OCI-LY7 (cell line): Measurements from ENCODE around the gene SNN. TPM values are rescaled to one million over a fixed set of nuclear protein-coding genes. Genes with fewer than 3 reads are reported as not detected.

Experiments
- BruUV-seq: library from RNA; stranded (reverse); fragments of 400-500 nt; replicated peaks from 2 replicates; lab custom pipeline; 2021; lab: Mats Ljungman, UMichigan
- CTCF ChIA-PET: fragments of 300-600 bp; sonication (Branson Sonifier 250); formaldehyde crosslinking; loops from one replicate; lab custom pipeline; 2022; ENCODE audit warnings: antibody characterized with exemption; ENCODE audit not compliant: unreplicated experiment; lab: Charles Lee
- POLR2A ChIA-PET: fragments of 300-600 bp; sonication (Branson Sonifier 250); formaldehyde crosslinking; loops from one replicate; lab custom pipeline; 2022; ENCODE audit warnings: antibody characterized with exemption; lab: Charles Lee
- DNase-seq: peaks from one replicate; pipeline ENCODE4 v3.0.0-alpha.2; 2015; ENCODE audit warnings: low spot score
- H2AFZ ChIP-seq: fragments of 200-600 bp; sonication (generic), shearing (Covaris generic); 2 replicates; pipeline ENCODE4 v1.6.1; 2014; ENCODE audit warnings: mild to moderate bottlenecking, antibody characterized with exemption, low read length, moderate library complexity
- H3K27ac ChIP-seq: fragments of 200-600 bp; sonication (generic); 2 replicates; pipeline ENCODE4 v1.5.1; 2014; ENCODE audit warnings: mixed run types, low read depth, mild to moderate bottlenecking, moderate library complexity, low read length, inconsistent platforms; ENCODE audit not compliant: poor library complexity, severe bottlenecking
- H3K36me3 ChIP-seq: fragments of 200-600 bp; sonication (generic); 2 replicates; pipeline ENCODE4 v1.6.1; 2014; ENCODE audit warnings: mild to moderate bottlenecking, antibody characterized with exemption, low read length, moderate library complexity, mixed read lengths; ENCODE audit not compliant: insufficient read depth
- H3K4me1 ChIP-seq: fragments of 200-600 bp; sonication (generic); 2 replicates; pipeline ENCODE4 v1.5.1; 2014; ENCODE audit warnings: mild to moderate bottlenecking, low read length; ENCODE audit not compliant: insufficient read depth, poor library complexity, severe bottlenecking
- H3K4me2 ChIP-seq: fragments of 200-600 bp; sonication (generic); 2 replicates; pipeline ENCODE4 v1.6.1; 2014; ENCODE audit warnings: mild to moderate bottlenecking, low read length
- H3K4me3 ChIP-seq: fragments of 200-600 bp; sonication (generic); 2 replicates; pipeline ENCODE4 v1.5.1; 2014; ENCODE audit warnings: mild to moderate bottlenecking, low read depth, low read length; ENCODE audit not compliant: poor library complexity, severe bottlenecking
- H3K79me2 ChIP-seq: fragments of 200-600 bp; sonication (generic); 2 replicates; pipeline ENCODE4 v1.6.1; 2016; ENCODE audit warnings: low read depth, mild to moderate bottlenecking, low read length, moderate library complexity, mixed read lengths; ENCODE audit not compliant: insufficient read depth
- H3K9me2 ChIP-seq: fragments of 200-600 bp; sonication (generic); 2 replicates; pipeline ENCODE4 v1.6.1; 2016; ENCODE audit warnings: mild to moderate bottlenecking, low read length, mixed read lengths; ENCODE audit not compliant: insufficient read depth
- H3K9me3 ChIP-seq: fragments of 200-600 bp; sonication (generic); 2 replicates; pipeline ENCODE4 v1.6.1; 2014; ENCODE audit warnings: mild to moderate bottlenecking, mixed run types, low read length, mixed read lengths
- H4K20me1 ChIP-seq: fragments of 200-600 bp; sonication (generic); 2 replicates; pipeline ENCODE4 v1.6.1; 2014; ENCODE audit warnings: mild to moderate bottlenecking, antibody characterized with exemption, low read length, moderate library complexity, mixed read lengths; ENCODE audit not compliant: insufficient read depth
- CTCF ChIP-seq: fragments of 200-600 bp; sonication (generic); conservative IDR thresholded peaks from 2 replicates; pipeline ENCODE4 v1.5.1; 2014; ENCODE audit warnings: mild to moderate bottlenecking, antibody characterized with exemption, low read length, moderate library complexity, mixed read lengths
- EZH2phosphoT487 ChIP-seq: fragments of 200-600 bp; sonication (generic); IDR thresholded peaks from 2 replicates; pipeline ENCODE4 v1.6.1; 2018; ENCODE audit warnings: low read depth, borderline replicate concordance, mild to moderate bottlenecking, mixed run types, antibody characterized with exemption, low read length, moderate library complexity, mixed read lengths
- intact Hi-C: fragments of 100-400 bp; cut with micrococcal nuclease; formaldehyde crosslinking; loops from one replicate; pipeline ENCODE4 v1.10.0; 2022; ENCODE audit not compliant: unreplicated experiment
- total RNA-seq, 2 experiments: library from RNA; depleted of rRNA in 1 of 2; stranded (reverse); fragments of >200 nt in 1 of 2; shearing (Covaris generic) in 1 of 2; gene quantifications; 2 replicates each; pipeline ENCODE4 v1.2.3, GENCODE V29; 2014 to 2022

The SNN gene
- total RNA-seq, 2 experiments from 2014 or later: 27.8 to 31.8 TPM

DNA sequence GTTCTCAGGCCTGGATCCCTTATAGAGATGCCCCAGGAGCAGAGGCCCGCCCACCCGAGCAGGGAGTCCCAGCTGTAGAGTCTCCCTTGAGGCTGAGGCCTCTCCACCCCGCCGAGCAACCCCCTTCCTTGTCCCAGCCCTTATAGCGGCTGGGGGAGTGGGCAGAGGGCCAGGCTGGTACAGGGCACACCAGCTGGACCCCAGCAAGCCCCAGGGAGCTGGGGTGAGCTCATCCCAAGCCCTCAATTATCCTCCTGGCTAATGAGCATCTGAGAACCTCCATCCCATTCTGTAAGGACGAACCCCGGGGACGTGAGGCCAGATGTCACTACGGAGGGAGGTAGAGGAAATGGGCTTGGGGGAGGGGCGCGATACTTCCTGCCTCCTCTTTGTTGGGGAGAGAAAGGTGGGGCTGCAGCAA lies 3.2 kb upstream of the SNN start:
- no peaks in the 10 kb centered on the region for H3K9me2 ChIP-seq
- H3K27ac ChIP-seq: peak overlapping the region; percentile 74
- CTCF ChIA-PET: interaction anchor here (1.0 to 1.5 kb wide), 3 partner anchors 22 to 36 kb away, joined by 4 to 5 read pairs (median 4); no protein-coding TSS in a partner anchor
- H3K4me3 ChIP-seq: peak overlapping the region; percentile 59
- intact Hi-C loops: no loop called here
- H3K36me3 ChIP-seq: no peaks in the 10 kb centered on the region
- peaks cover 14% of the 10 kb centered on the region for H3K79me2 ChIP-seq
- H3K4me1 ChIP-seq: peaks cover 55% of the 10 kb centered on the region
- H2AFZ ChIP-seq: peak overlapping the region; percentile 47
- BruUV-seq: no TSS peak
- no peaks in the 10 kb centered on the region for H3K9me3 ChIP-seq
- no peaks in the 10 kb centered on the region for H4K20me1 ChIP-seq
- H3K4me2 ChIP-seq: peak overlapping the region; percentile 74
- no peak for TF ChIP-seq EZH2phosphoT487
- no peak for TF ChIP-seq CTCF
- POLR2A ChIA-PET: interaction anchor here (0.5 to 1.8 kb wide), 11 partner anchors 8 to 447 kb away, joined by 3 to 7 read pairs (median 3); no protein-coding TSS in a partner anchor
- DNase-seq: peak; percentile 76

DNA sequence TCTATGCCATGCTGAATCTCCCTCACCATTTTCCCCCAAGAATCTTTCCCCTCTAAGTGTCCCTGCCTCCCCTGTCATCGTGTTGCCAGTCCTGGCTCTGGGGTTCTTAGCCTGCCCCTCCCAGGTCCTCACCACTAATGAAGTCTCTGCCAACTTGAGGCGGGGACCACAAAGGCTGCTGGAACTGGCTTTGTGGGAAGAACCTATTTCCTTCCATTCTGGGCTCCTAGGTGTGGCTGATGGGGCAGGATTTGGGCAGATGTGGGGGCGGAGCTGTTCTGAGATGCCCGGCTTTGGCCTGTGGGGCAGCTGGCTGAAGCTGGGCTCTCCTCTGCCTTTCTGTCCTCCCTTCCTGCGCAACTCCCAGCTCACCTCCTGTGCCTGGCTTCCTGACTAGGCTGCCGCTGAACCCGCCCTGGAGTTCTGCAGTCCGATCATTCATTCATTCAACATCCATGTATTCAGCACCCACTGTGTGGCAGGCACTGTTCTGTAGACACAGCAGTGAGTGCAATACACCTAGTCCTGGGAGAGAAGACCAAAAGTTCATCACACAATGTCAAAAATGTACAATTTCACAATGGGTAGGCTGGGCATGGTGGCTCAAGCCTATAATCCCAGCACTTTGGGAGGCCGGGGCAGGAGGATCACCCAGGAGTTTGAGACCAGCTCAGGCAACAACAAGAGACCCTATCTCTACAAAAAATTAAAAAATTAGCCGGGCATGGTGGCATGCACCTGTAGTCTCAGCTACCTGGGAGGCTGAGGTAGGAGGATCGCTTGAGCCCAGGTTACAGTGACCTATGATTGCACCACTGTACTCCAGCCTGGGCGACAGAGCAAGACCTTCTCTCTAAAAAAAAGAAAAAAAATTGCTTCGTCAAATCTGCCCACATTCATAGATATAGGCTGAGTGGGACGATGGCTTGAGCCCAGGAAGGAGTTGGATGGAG lies 1.9 kb upstream of the SNN start:
- DNase-seq: no peak
- Histone ChIP-seq H4K20me1 (peaks cover 5% of the 10 kb centered on the region; the same call in 1 of the 2 replicates), H3K9me3 (no peaks in the 10 kb centered on the region), H3K9me2 (no peaks in the 10 kb centered on the region), H3K4me3 (no peak overlapping the region), H3K27ac (peak overlapping the region; percentile 74), H3K36me3 (peaks cover under 1% of the 10 kb centered on the region; the same call in 1 of the 2 replicates), H2AFZ (no peak overlapping the region), H3K4me2 (peak overlapping the region; percentile 85), H3K4me1 (peaks cover 68% of the 10 kb centered on the region), H3K79me2 (peaks cover 27% of the 10 kb centered on the region)
- ChIA-PET POLR2A (interaction anchor here (0.8 to 1.8 kb wide), 3 partner anchors 14 to 23 kb away, joined by 4 to 5 read pairs (median 4); no protein-coding TSS in a partner anchor), CTCF (interaction anchor here (1.5 kb wide), 2 partner anchors 22 to 23 kb away, joined by 4 to 5 read pairs; no protein-coding TSS in a partner anchor)
- TF ChIP-seq EZH2phosphoT487: no peak
- no peak for TF ChIP-seq CTCF
- intact Hi-C loops: no loop called here
- no TSS peak for BruUV-seq
